HEK293 (cell line): ENCODE data around the gene ZNF280A.
A peak's percentile ranks its signal among the peaks of the same experiment; 100 is the strongest.

Experiments used
- FEZF1 ChIP-seq: fragments of 450-650 bp; formaldehyde crosslinking; IDR thresholded peaks from 2 replicates; pipeline ENCODE4 v1.5.1; 2016; ENCODE audit warnings: missing biosample characterization, missing genetic modification characterization
- KLF7 ChIP-seq: fragments of 450-650 bp; formaldehyde crosslinking; IDR thresholded peaks from 2 replicates; pipeline ENCODE4 v1.5.1; 2016; ENCODE audit warnings: missing biosample characterization, missing genetic modification characterization, borderline replicate concordance
- REPIN1 ChIP-seq: fragments of 450-650 bp; formaldehyde crosslinking; IDR thresholded peaks from 2 replicates; pipeline ENCODE4 v1.5.1; 2017; ENCODE audit warnings: missing biosample characterization, missing genetic modification characterization, low read depth
- SCRT2 ChIP-seq: fragments of 450-650 bp; formaldehyde crosslinking; IDR thresholded peaks from 2 replicates; pipeline ENCODE4 v1.5.1; 2016; ENCODE audit warnings: missing biosample characterization, missing genetic modification characterization
- SP3 ChIP-seq: fragments of 450-650 bp; formaldehyde crosslinking; IDR thresholded peaks from 2 replicates; pipeline ENCODE4 v1.5.1; 2016; ENCODE audit warnings: missing biosample characterization, missing genetic modification characterization
- ZBTB21 ChIP-seq: fragments of 450-650 bp; formaldehyde crosslinking; IDR thresholded peaks from 2 replicates; pipeline ENCODE4 v1.5.1; 2017; ENCODE audit warnings: missing biosample characterization, missing genetic modification characterization
- ZBTB48 ChIP-seq: fragments of 450-650 bp; formaldehyde crosslinking; IDR thresholded peaks from 2 replicates; pipeline ENCODE4 v1.5.1; 2016; ENCODE audit warnings: missing biosample characterization, missing genetic modification characterization
- ZFP41 ChIP-seq: fragments of 450-650 bp; formaldehyde crosslinking; IDR thresholded peaks from 2 replicates; pipeline ENCODE4 v1.5.1; 2016; ENCODE audit warnings: missing biosample characterization, missing genetic modification characterization, borderline replicate concordance
- ZNF133 ChIP-seq: fragments of 450-650 bp; formaldehyde crosslinking; IDR thresholded peaks from 2 replicates; pipeline ENCODE4 v1.5.1; 2016; ENCODE audit warnings: missing biosample characterization, missing genetic modification characterization
- ZNF155 ChIP-seq: fragments of 450-650 bp; formaldehyde crosslinking; IDR thresholded peaks from 2 replicates; pipeline ENCODE4 v1.5.1; 2016; ENCODE audit warnings: missing biosample characterization, missing genetic modification characterization
- ZNF16 ChIP-seq: fragments of 450-650 bp; formaldehyde crosslinking; IDR thresholded peaks from 2 replicates; pipeline ENCODE4 v1.5.1; 2016; ENCODE audit warnings: low read depth, missing biosample characterization, missing genetic modification characterization
- ZNF169 ChIP-seq: fragments of 450-650 bp; formaldehyde crosslinking; IDR thresholded peaks from 2 replicates; pipeline ENCODE4 v1.5.1; 2016; ENCODE audit warnings: missing biosample characterization, missing genetic modification characterization
- ZNF174 ChIP-seq: fragments of 450-650 bp; formaldehyde crosslinking; IDR thresholded peaks from 2 replicates; pipeline ENCODE4 v1.5.0; 2017; ENCODE audit warnings: missing biosample characterization, mild to moderate bottlenecking, missing genetic modification characterization
- ZNF24 ChIP-seq: fragments of 450-650 bp; formaldehyde crosslinking; IDR thresholded peaks from 2 replicates; pipeline ENCODE4 v1.5.1; 2016; ENCODE audit warnings: missing biosample characterization, missing genetic modification characterization
- ZNF292 ChIP-seq: fragments of 450-650 bp; formaldehyde crosslinking; IDR thresholded peaks from 2 replicates; pipeline ENCODE4 v1.5.1; 2016; ENCODE audit warnings: low read depth, missing biosample characterization, missing genetic modification characterization, borderline replicate concordance
- ZNF302 ChIP-seq: fragments of 450-650 bp; formaldehyde crosslinking; IDR thresholded peaks from 2 replicates; pipeline ENCODE4 v1.5.1; 2016; ENCODE audit warnings: missing biosample characterization, missing genetic modification characterization, low read depth
- ZNF324 ChIP-seq: fragments of 450-650 bp; formaldehyde crosslinking; IDR thresholded peaks from 2 replicates; pipeline ENCODE4 v1.5.1; 2016; ENCODE audit warnings: missing biosample characterization, missing genetic modification characterization
- ZNF335 ChIP-seq: fragments of 450-650 bp; formaldehyde crosslinking; conservative IDR thresholded peaks from 2 replicates; pipeline ENCODE4 v1.5.1; 2016; ENCODE audit warnings: missing biosample characterization, missing genetic modification characterization
- ZNF404 ChIP-seq: fragments of 450-650 bp; formaldehyde crosslinking; IDR thresholded peaks from 2 replicates; pipeline ENCODE4 v1.5.1; 2017; ENCODE audit warnings: missing biosample characterization, missing genetic modification characterization
- ZNF426 ChIP-seq: fragments of 450-650 bp; formaldehyde crosslinking; IDR thresholded peaks from 2 replicates; pipeline ENCODE4 v1.5.1; 2017; ENCODE audit warnings: missing biosample characterization, missing genetic modification characterization, mild to moderate bottlenecking, inconsistent platforms, moderate library complexity
- ZNF558 ChIP-seq: fragments of 450-650 bp; formaldehyde crosslinking; IDR thresholded peaks from 2 replicates; pipeline ENCODE4 v1.5.1; 2016; ENCODE audit warnings: missing biosample characterization, missing genetic modification characterization
- ZNF600 ChIP-seq: fragments of 450-650 bp; formaldehyde crosslinking; IDR thresholded peaks from 2 replicates; pipeline ENCODE4 v1.5.1; 2016; ENCODE audit warnings: missing biosample characterization, missing genetic modification characterization
- ZNF629 ChIP-seq: fragments of 450-650 bp; formaldehyde crosslinking; IDR thresholded peaks from 2 replicates; pipeline ENCODE4 v1.5.1; 2017; ENCODE audit warnings: missing biosample characterization, missing genetic modification characterization
- ZNF658 ChIP-seq: fragments of 450-650 bp; formaldehyde crosslinking; IDR thresholded peaks from 2 replicates; pipeline ENCODE4; 2016; ENCODE audit warnings: missing biosample characterization, missing genetic modification characterization
- ZNF664 ChIP-seq: fragments of 450-650 bp; formaldehyde crosslinking; IDR thresholded peaks from 2 replicates; pipeline ENCODE4 v1.5.1; 2016; ENCODE audit warnings: missing biosample characterization, missing genetic modification characterization
- ZNF843 ChIP-seq: fragments of 450-650 bp; formaldehyde crosslinking; IDR thresholded peaks from 2 replicates; pipeline ENCODE4 v1.5.1; 2016; ENCODE audit warnings: missing biosample characterization, missing genetic modification characterization
- TF ChIP-seq, protein P1 (sequence below): fragments of 450-650 bp; formaldehyde crosslinking; conservative IDR thresholded peaks from 2 replicates; pipeline ENCODE4 v1.5.1; 2016; ENCODE audit warnings: low read depth, missing biosample characterization, missing genetic modification characterization
- TF ChIP-seq, protein P2 (sequence below): fragments of 450-650 bp; formaldehyde crosslinking; IDR thresholded peaks from 2 replicates; pipeline ENCODE4 v1.5.1; 2016; ENCODE audit warnings: missing biosample characterization, missing genetic modification characterization
- TF ChIP-seq, protein P3 (sequence below): fragments of 450-650 bp; formaldehyde crosslinking; IDR thresholded peaks from 2 replicates; pipeline ENCODE4 v1.5.1; 2016; ENCODE audit warnings: missing biosample characterization, missing genetic modification characterization
- TF ChIP-seq, protein P4 (sequence below): fragments of 450-650 bp; formaldehyde crosslinking; IDR thresholded peaks from 2 replicates; pipeline ENCODE4 v1.5.1; 2016; ENCODE audit warnings: missing biosample characterization, missing genetic modification characterization

The ZNF280A gene

DNA sequence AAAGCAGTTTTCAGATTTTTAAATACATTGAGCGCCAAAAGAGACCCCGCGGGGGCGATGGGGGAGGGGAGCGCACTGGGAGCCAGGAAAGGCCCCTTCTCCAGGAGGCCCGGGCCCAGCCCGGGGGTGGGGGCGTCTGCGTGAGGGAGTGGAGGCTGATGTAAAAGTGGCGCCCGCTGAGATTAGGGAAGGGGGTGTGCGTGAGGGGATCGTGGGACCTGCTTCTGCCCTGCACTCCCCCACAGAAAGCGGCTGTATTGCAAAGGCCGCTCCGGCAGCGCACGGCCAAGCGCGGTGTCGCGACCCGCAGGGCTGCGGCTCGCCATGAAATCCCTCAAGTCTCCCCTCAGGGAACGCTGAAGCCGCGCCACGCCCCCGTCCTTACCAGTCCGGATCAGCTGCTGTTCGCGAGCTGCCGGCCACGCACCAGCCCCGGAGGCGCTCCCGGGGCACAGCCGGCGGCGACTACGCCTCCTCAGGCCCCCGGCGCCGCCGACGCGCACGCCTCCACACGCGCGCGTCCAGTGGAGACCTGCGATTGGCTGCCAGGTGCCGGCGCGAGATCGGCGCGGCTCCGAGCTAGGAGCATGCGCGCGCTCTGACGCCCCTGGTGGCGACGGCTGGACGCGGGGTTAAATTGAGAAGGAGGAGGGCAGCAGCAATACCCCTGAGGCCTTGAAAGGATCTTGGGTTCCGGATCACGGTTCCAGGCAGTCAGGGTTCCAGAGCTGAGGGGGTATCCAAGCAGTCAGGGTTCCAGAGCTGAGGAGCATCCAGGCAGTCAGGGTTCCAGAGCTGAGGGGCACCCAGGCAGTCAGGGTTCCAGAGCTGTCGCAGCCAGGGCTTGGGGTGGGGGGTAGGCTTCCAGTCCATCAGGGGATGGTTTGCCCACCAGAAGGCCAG is 11.5 kb downstream of the ZNF280A start, which contains the start of gene ZNF280B (continued):
- TF ChIP-seq, protein P1, sequence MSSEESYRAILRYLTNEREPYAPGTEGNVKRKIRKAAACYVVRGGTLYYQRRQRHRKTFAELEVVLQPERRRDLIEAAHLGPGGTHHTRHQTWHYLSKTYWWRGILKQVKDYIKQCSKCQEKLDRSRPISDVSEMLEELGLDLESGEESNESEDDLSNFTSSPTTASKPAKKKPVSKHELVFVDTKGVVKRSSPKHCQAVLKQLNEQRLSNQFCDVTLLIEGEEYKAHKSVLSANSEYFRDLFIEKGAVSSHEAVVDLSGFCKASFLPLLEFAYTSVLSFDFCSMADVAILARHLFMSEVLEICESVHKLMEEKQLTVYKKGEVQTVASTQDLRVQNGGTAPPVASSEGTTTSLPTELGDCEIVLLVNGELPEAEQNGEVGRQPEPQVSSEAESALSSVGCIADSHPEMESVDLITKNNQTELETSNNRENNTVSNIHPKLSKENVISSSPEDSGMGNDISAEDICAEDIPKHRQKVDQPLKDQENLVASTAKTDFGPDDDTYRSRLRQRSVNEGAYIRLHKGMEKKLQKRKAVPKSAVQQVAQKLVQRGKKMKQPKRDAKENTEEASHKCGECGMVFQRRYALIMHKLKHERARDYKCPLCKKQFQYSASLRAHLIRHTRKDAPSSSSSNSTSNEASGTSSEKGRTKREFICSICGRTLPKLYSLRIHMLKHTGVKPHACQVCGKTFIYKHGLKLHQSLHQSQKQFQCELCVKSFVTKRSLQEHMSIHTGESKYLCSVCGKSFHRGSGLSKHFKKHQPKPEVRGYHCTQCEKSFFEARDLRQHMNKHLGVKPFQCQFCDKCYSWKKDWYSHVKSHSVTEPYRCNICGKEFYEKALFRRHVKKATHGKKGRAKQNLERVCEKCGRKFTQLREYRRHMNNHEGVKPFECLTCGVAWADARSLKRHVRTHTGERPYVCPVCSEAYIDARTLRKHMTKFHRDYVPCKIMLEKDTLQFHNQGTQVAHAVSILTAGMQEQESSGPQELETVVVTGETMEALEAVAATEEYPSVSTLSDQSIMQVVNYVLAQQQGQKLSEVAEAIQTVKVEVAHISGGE (tag by site-specific recombination): no peak
- TF ChIP-seq ZNF404 (tag by site-specific recombination) (no peak), ZNF664 (tag by site-specific recombination) (no peak), ZNF169 (no peak), ZNF843 (no peak), ZFP41 (no peak), ZNF426 (tag by site-specific recombination) (no peak), ZNF16 (tag by site-specific recombination) (no peak), ZNF24 (no peak), ZNF324 (tag by site-specific recombination) (no peak), FEZF1 (tag by site-specific recombination) (no peak), ZNF133 (tag by site-specific recombination) (peak; percentile 83), SP3 (tag by site-specific recombination) (no peak), ZBTB21 (tag by site-specific recombination) (no peak), ZNF658 (tag by site-specific recombination) (no peak), ZNF629 (tag by site-specific recombination) (no peak), SCRT2 (tag by site-specific recombination) (no peak), ZNF302 (tag by site-specific recombination) (no peak), ZNF174 (no peak), KLF7 (no peak), ZNF335 (peak; percentile 94), ZNF558 (tag by site-specific recombination) (no peak), ZNF292 (tag by site-specific recombination) (no peak), REPIN1 (no peak), ZBTB48 (tag by site-specific recombination) (0 out of 2 replicates have a peak, but pooled peaks have one; percentile 34), ZNF155 (tag by site-specific recombination) (no peak), ZNF600 (tag by site-specific recombination) (0 out of 2 replicates have a peak, but pooled peaks have one; percentile 32)
- TF ChIP-seq, protein P2, sequence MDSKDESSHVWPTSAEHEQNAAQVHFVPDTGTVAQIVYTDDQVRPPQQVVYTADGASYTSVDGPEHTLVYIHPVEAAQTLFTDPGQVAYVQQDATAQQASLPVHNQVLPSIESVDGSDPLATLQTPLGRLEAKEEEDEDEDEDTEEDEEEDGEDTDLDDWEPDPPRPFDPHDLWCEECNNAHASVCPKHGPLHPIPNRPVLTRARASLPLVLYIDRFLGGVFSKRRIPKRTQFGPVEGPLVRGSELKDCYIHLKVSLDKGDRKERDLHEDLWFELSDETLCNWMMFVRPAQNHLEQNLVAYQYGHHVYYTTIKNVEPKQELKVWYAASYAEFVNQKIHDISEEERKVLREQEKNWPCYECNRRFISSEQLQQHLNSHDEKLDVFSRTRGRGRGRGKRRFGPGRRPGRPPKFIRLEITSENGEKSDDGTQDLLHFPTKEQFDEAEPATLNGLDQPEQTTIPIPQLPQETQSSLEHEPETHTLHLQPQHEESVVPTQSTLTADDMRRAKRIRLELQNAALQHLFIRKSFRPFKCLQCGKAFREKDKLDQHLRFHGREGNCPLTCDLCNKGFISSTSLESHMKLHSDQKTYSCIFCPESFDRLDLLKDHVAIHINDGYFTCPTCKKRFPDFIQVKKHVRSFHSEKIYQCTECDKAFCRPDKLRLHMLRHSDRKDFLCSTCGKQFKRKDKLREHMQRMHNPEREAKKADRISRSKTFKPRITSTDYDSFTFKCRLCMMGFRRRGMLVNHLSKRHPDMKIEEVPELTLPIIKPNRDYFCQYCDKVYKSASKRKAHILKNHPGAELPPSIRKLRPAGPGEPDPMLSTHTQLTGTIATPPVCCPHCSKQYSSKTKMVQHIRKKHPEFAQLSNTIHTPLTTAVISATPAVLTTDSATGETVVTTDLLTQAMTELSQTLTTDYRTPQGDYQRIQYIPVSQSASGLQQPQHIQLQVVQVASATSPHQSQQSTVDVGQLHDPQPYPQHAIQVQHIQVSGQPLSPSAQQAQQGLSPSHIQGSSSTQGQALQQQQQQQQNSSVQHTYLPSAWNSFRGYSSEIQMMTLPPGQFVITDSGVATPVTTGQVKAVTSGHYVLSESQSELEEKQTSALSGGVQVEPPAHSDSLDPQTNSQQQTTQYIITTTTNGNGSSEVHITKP: peak; percentile 39; the same call in 1 of the 2 replicates
- TF ChIP-seq, protein P3, sequence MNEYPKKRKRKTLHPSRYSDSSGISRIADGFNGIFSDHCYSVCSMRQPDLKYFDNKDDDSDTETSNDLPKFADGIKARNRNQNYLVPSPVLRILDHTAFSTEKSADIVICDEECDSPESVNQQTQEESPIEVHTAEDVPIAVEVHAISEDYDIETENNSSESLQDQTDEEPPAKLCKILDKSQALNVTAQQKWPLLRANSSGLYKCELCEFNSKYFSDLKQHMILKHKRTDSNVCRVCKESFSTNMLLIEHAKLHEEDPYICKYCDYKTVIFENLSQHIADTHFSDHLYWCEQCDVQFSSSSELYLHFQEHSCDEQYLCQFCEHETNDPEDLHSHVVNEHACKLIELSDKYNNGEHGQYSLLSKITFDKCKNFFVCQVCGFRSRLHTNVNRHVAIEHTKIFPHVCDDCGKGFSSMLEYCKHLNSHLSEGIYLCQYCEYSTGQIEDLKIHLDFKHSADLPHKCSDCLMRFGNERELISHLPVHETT (tag by site-specific recombination): no peak
- TF ChIP-seq, protein P4, sequence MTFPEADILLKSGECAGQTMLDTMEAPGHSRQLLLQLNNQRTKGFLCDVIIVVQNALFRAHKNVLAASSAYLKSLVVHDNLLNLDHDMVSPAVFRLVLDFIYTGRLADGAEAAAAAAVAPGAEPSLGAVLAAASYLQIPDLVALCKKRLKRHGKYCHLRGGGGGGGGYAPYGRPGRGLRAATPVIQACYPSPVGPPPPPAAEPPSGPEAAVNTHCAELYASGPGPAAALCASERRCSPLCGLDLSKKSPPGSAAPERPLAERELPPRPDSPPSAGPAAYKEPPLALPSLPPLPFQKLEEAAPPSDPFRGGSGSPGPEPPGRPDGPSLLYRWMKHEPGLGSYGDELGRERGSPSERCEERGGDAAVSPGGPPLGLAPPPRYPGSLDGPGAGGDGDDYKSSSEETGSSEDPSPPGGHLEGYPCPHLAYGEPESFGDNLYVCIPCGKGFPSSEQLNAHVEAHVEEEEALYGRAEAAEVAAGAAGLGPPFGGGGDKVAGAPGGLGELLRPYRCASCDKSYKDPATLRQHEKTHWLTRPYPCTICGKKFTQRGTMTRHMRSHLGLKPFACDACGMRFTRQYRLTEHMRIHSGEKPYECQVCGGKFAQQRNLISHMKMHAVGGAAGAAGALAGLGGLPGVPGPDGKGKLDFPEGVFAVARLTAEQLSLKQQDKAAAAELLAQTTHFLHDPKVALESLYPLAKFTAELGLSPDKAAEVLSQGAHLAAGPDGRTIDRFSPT (tag by site-specific recombination): no peak
